Measurements from ENCODE around the gene MYLIP. TPM values are rescaled to one million over a fixed set of nuclear protein-coding genes. Genes with fewer than 3 reads are reported as not detected.

Gene MYLIP
- total RNA-seq, 4 donors from 2014 or later, result 20.1 to 46.2 (median 24.7) TPM

GRCh38 chr6:16090920-16091319 lies 38.0 kb upstream of the MYLIP start:
- Histone ChIP-seq H3K4me1 (no peaks in the 10 kb centered on the region), H3K27me3 (no peaks in the 10 kb centered on the region), H3K27ac (no peak overlapping the region), H3K9me3 (no peaks in the 10 kb centered on the region), H3K36me3 (no peaks in the 10 kb centered on the region), H3K4me3 (no peak overlapping the region)
- no peak for TF ChIP-seq POLR2A (IDR thresholded peaks at IDR 0.05)
- TF ChIP-seq CTCF (IDR thresholded peaks at IDR 0.05), result no peak
- DNase-seq, result no peak

GRCh38 chr6:16092140-16092539 lies 36.7 kb upstream of the MYLIP start:
- TF ChIP-seq POLR2A (IDR thresholded peaks at IDR 0.05), result no peak
- no peak for TF ChIP-seq CTCF (IDR thresholded peaks at IDR 0.05)
- Histone ChIP-seq H3K4me1 (no peaks in the 10 kb centered on the region), H3K4me3 (no peak overlapping the region), H3K27ac (no peak overlapping the region), H3K9me3 (no peaks in the 10 kb centered on the region), H3K36me3 (no peaks in the 10 kb centered on the region), H3K27me3 (no peaks in the 10 kb centered on the region)
- DNase-seq, result no peak

GRCh38 chr6:16092990-16093389 lies 35.9 kb upstream of the MYLIP start:
- H3K27ac ChIP-seq, result no peak overlapping the region
- TF ChIP-seq POLR2A (IDR thresholded peaks at IDR 0.05) (no peak), CTCF (IDR thresholded peaks at IDR 0.05) (no peak)
- no peaks in the 10 kb centered on the region for H3K9me3 ChIP-seq
- DNase-seq, result no peak
- H3K27me3 ChIP-seq, result no peaks in the 10 kb centered on the region
- H3K4me3 ChIP-seq, result no peak overlapping the region
- H3K36me3 ChIP-seq, result no peaks in the 10 kb centered on the region
- no peaks in the 10 kb centered on the region for H3K4me1 ChIP-seq

GRCh38 chr6:16095180-16095579 lies 33.7 kb upstream of the MYLIP start:
- H3K27ac ChIP-seq, result no peak overlapping the region
- H3K9me3 ChIP-seq, result no peaks in the 10 kb centered on the region
- DNase-seq, result no peak
- H3K36me3 ChIP-seq, result no peaks in the 10 kb centered on the region
- no peak for TF ChIP-seq CTCF (IDR thresholded peaks at IDR 0.05)
- TF ChIP-seq POLR2A (IDR thresholded peaks at IDR 0.05), result no peak
- no peaks in the 10 kb centered on the region for H3K4me1 ChIP-seq
- H3K4me3 ChIP-seq, result no peak overlapping the region
- no peaks in the 10 kb centered on the region for H3K27me3 ChIP-seq

- no peak overlapping the region for H3K27ac ChIP-seq
- H3K9me3 ChIP-seq, result no peaks in the 10 kb centered on the region
- no peaks in the 10 kb centered on the region for H3K4me1 ChIP-seq
- H3K36me3 ChIP-seq, result no peaks in the 10 kb centered on the region
- DNase-seq, result no peak
- H3K27me3 ChIP-seq, result no peaks in the 10 kb centered on the region
- TF ChIP-seq CTCF (IDR thresholded peaks at IDR 0.05), result no peak
- no peak for TF ChIP-seq POLR2A (IDR thresholded peaks at IDR 0.05)
- H3K4me3 ChIP-seq, result no peak overlapping the region
Observed at GRCh38 chr6:16097382-16098171, 31.3 kb upstream of the MYLIP start.

All from Peyer's patch (tissue), 4 donors.